Natural killer cell (primary cell): ENCODE results near the gene XIRP2. TPM values are rescaled to one million over a fixed set of nuclear protein-coding genes. Genes with fewer than 3 reads are reported as not detected.

Experiments
- ATAC-seq, 3 donors: fragments of 150-1000 bp in 2 of 3; fragments of 200-7000 bp in 1 of 3; cut with Tn5 transposase; 1 replicate in 1 of 3; 2 replicates in 2 of 3; pipeline ENCODE4 v1.10.0; 2021; ENCODE audit warnings: mild to moderate bottlenecking in 2 of 3, moderate library complexity in 2 of 3
- DNase-seq, 2 donors: peaks; one replicate each; pipeline versions ENCODE4 v3.0.0 to v3.0.0-alpha.2; 2013 to 2021; ENCODE audit warnings: mixed read lengths in 1 of 2
- H3K27ac ChIP-seq: one replicate; pipeline ENCODE4 v1.5.1; 2013; ENCODE audit warnings: mild to moderate bottlenecking, low read length
- H3K27me3 ChIP-seq: one replicate; pipeline ENCODE4 v1.6.1; 2013; ENCODE audit warnings: low read length; ENCODE audit not compliant: control insufficient read depth, insufficient read depth
- H3K36me3 ChIP-seq: one replicate; pipeline ENCODE4 v1.6.1; 2013; ENCODE audit warnings: low read length; ENCODE audit not compliant: control insufficient read depth, insufficient read depth
- H3K4me1 ChIP-seq: one replicate; pipeline ENCODE4 v1.6.1; 2013; ENCODE audit warnings: low read length; ENCODE audit not compliant: control insufficient read depth, insufficient read depth
- H3K4me3 ChIP-seq: one replicate; pipeline ENCODE4 v1.5.1; 2013; ENCODE audit warnings: low read length
- H3K9me3 ChIP-seq: one replicate; pipeline ENCODE4 v1.6.1; 2013; ENCODE audit warnings: low read length; ENCODE audit not compliant: control insufficient read depth, insufficient read depth
- H3K27ac Mint-ChIP-seq, 2 donors: one replicate each; pipeline ENCODE4 v1.8.0; 2022; ENCODE audit warnings: mild to moderate bottlenecking in 2 of 2, mixed read lengths in 2 of 2, moderate library complexity in 1 of 2
- H3K27me3 Mint-ChIP-seq, 2 donors: one replicate each; pipeline ENCODE4 v1.8.0; 2022; ENCODE audit warnings: low read depth in 2 of 2, mixed read lengths in 2 of 2
- H3K36me3 Mint-ChIP-seq: one replicate; pipeline ENCODE4 v1.8.0; 2022; ENCODE audit warnings: mixed read lengths
- H3K4me1 Mint-ChIP-seq, 2 donors: one replicate each; pipeline ENCODE4 v1.8.0; 2022; ENCODE audit warnings: mixed read lengths in 2 of 2
- H3K4me3 Mint-ChIP-seq: one replicate; pipeline ENCODE4 v1.8.0; 2022; ENCODE audit warnings: mild to moderate bottlenecking, moderate library complexity, mixed read lengths
- H3K9me3 Mint-ChIP-seq, 2 donors: one replicate each; pipeline ENCODE4 v1.8.0; 2022; ENCODE audit warnings: mixed read lengths in 2 of 2
- WGBS: methylation state at CpG from one replicate; pipeline ENCODE4 v1.1.7; 2013; ENCODE audit warnings: missing lambda C conversion rate; ENCODE audit not compliant: insufficient coverage; 5-methylcytosine and 5-hydroxymethylcytosine counted together
- intact Hi-C: fragments of 100-400 bp; cut with micrococcal nuclease; formaldehyde crosslinking; loops from one replicate; pipeline ENCODE4 v1.14.2; 2022
- total RNA-seq, 4 donors: library from RNA; stranded (reverse); fragments of 120-200 nt in 1 of 4; gene quantifications; one replicate each; pipeline versions ENCODE4 v1.2.3 to v1.2.4, GENCODE V29; 2013 to 2022
- TF ChIP-seq, protein P1 (sequence below): fragments of 200-600 bp; IDR thresholded peaks from one replicate; pipeline ENCODE4 v1.8.0; 2022; ENCODE audit warnings: antibody characterized with exemption

The XIRP2 gene
- total RNA-seq, 3 donors from 2014 or later (not counting 1 experiment from before 2014, with no cell fraction given): 0.16 TPM; not detected in 2

DNA sequence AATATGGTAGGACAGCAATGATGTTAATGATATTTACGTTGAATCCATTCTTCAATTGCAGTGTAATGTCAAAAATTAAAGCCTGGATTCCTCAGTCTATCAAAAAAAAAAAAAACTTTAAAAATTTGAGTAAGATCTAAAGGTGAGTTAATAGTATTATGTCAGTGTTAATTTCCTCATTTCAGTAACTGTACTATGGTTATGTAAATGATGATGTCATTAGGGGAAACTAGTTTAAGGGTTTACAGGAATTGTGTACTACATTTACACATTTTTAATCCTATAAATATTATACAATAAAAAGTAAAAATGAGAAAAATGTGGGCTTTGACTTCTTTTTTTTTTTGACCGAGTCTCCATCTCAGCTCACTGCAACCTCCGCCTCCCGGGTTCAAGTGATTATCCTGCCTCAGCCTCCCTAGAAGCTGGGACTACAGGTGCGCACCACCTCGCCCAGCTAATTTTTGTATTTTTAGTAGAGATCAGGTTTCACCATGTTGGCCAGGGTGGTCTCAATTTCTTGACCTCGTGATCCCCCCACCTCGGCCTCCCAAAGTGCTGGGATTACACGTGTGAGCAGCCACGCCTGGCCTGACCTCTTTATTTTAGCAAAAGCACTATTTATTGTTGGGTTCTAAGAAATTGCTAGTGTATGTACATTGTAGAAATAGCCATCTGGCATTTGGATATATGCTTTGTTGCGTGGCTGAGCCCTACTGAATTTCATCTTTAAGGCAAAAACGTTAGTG lies 106.5 kb downstream of the XIRP2 start:
- Histone ChIP-seq H3K36me3 (no peaks in the 10 kb centered on the region), H3K27me3 (no peaks in the 10 kb centered on the region), H3K4me1 (no peaks in the 10 kb centered on the region), H3K9me3 (no peaks in the 10 kb centered on the region), H3K4me3 (no peak overlapping the region), H3K27ac (no peak overlapping the region)
- DNase-seq (no peak), ATAC-seq (no peak)
- Mint-ChIP-seq H3K36me3 (no peaks in the 10 kb centered on the region), H3K9me3 (peaks cover 4 to 14% of the 10 kb centered on the region in 2 donors), H3K27me3 (no peaks in the 10 kb centered on the region), H3K27ac (no peak overlapping the region), H3K4me3 (no peak overlapping the region), H3K4me1 (no peaks in the 10 kb centered on the region)
- TF ChIP-seq, protein P1, sequence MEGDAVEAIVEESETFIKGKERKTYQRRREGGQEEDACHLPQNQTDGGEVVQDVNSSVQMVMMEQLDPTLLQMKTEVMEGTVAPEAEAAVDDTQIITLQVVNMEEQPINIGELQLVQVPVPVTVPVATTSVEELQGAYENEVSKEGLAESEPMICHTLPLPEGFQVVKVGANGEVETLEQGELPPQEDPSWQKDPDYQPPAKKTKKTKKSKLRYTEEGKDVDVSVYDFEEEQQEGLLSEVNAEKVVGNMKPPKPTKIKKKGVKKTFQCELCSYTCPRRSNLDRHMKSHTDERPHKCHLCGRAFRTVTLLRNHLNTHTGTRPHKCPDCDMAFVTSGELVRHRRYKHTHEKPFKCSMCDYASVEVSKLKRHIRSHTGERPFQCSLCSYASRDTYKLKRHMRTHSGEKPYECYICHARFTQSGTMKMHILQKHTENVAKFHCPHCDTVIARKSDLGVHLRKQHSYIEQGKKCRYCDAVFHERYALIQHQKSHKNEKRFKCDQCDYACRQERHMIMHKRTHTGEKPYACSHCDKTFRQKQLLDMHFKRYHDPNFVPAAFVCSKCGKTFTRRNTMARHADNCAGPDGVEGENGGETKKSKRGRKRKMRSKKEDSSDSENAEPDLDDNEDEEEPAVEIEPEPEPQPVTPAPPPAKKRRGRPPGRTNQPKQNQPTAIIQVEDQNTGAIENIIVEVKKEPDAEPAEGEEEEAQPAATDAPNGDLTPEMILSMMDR: no peak
- intact Hi-C loops: no loop called here
- WGBS: 92% methylated on average over 11 of the region's 12 CpGs

DNA sequence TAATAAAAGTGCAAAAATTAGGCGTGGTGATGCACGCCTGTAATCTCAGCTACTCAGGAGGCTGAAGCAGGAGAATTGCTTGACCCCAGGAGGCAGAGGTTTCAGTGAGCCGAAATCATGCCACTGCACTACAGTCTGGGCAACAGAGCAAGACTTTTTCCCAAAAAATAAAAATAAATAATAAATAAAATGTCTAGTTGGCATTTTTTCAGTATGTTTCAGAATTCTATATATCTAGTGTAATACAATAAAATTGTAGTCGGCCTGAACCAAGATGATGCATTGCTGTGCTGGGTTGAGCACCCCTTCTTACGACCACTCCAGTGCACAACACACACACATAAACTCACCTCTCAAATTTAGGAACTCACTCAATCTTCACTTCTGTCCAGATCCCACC lies 108.2 kb downstream of the XIRP2 start:
- no peak overlapping the region for H3K27ac Mint-ChIP-seq
- H3K4me1 Mint-ChIP-seq: no peaks in the 10 kb centered on the region
- no peaks in the 10 kb centered on the region for H3K27me3 Mint-ChIP-seq
- Histone ChIP-seq H3K4me1 (no peaks in the 10 kb centered on the region), H3K4me3 (no peak overlapping the region), H3K9me3 (no peaks in the 10 kb centered on the region), H3K27me3 (no peaks in the 10 kb centered on the region), H3K36me3 (no peaks in the 10 kb centered on the region), H3K27ac (no peak overlapping the region)
- ATAC-seq (no peak), DNase-seq (no peak)
- H3K4me3 Mint-ChIP-seq: no peak overlapping the region
- WGBS: 86% methylated on average over 4 of the region's 5 CpGs
- H3K9me3 Mint-ChIP-seq: peaks cover 7 to 17% of the 10 kb centered on the region in 2 donors
- H3K36me3 Mint-ChIP-seq: no peaks in the 10 kb centered on the region
- intact Hi-C loops: no loop called here
- TF ChIP-seq, protein P1: no peak

DNA sequence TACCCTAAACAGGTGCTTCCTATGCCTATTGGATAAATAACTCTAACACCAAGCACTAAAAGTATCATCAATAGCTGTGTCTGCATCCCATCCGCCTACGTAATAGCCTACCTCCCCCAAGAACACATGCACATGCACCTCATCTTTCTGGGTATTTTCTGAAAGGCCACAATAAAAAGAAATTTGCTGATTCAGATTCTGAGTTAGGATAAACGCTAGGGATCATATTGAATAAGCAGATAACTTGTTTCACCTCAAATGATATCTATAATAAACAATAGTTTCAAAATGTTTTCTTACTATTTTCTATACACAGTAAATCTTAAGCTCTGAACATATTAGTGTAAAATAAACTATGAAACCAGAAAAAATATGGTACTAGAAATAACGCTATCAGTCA lies 112.9 kb downstream of the XIRP2 start:
- H3K27ac Mint-ChIP-seq: no peak overlapping the region
- H3K36me3 Mint-ChIP-seq: no peaks in the 10 kb centered on the region
- no peaks in the 10 kb centered on the region for H3K4me1 ChIP-seq
- DNase-seq: no peak
- no peaks in the 10 kb centered on the region for H3K27me3 ChIP-seq
- intact Hi-C loops: no loop called here
- 89% methylated on average over 2 of the region's 4 CpGs for WGBS
- H3K4me3 Mint-ChIP-seq: no peak overlapping the region
- H3K4me1 Mint-ChIP-seq: no peaks in the 10 kb centered on the region
- no peak overlapping the region for H3K27ac ChIP-seq
- H3K9me3 ChIP-seq: no peaks in the 10 kb centered on the region
- no peaks in the 10 kb centered on the region for H3K36me3 ChIP-seq
- H3K27me3 Mint-ChIP-seq: no peaks in the 10 kb centered on the region
- TF ChIP-seq, protein P1: no peak
- peaks cover 7 to 19% of the 10 kb centered on the region in 2 donors for H3K9me3 Mint-ChIP-seq
- no peak overlapping the region for H3K4me3 ChIP-seq
- no peak for ATAC-seq

DNA sequence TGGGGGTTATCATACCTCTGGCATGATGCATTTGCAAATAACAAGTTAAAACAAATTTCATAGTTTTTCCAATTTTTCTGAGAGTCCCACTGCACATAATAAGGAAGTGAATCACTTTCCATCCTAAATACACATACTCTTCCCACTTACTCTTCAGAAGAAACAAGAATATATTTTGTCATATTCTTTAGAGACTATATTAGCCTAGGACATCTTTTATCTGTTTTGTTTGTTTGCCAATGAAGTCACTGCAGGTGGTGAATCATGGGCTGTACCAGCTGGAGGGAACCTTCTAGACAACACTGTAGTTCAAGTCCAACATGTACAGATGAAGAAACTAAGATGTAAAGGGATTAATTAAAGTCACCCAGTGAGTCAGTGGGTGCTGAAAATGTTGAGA lies 116.8 kb downstream of the XIRP2 start:
- H3K4me3 ChIP-seq: no peak overlapping the region
- Mint-ChIP-seq H3K4me1 (no peaks in the 10 kb centered on the region), H3K4me3 (no peak overlapping the region), H3K27ac (no peak overlapping the region), H3K36me3 (no peaks in the 10 kb centered on the region), H3K9me3 (peaks cover 7 to 15% of the 10 kb centered on the region in 2 donors), H3K27me3 (no peaks in the 10 kb centered on the region)
- DNase-seq (no peak), ATAC-seq (no peak)
- H3K27me3 ChIP-seq: no peaks in the 10 kb centered on the region
- TF ChIP-seq, protein P1: no peak
- intact Hi-C loops: no loop called here
- H3K9me3 ChIP-seq: no peaks in the 10 kb centered on the region
- no peaks in the 10 kb centered on the region for H3K36me3 ChIP-seq
- H3K27ac ChIP-seq: no peak overlapping the region
- no peaks in the 10 kb centered on the region for H3K4me1 ChIP-seq
